Liver (tissue), 9 donors: ENCODE results near the gene SUGCT. TPM values are rescaled to one million over a fixed set of nuclear protein-coding genes. Genes with fewer than 3 reads are reported as not detected.
"Not testable (repeated sequence)": the region's sequence is repeated elsewhere in the genome, so short reads cannot be mapped to it uniquely, and the experiment has no call there.

ENCODE experiments used
- DNase-seq: peaks from one replicate; pipeline ENCODE4 v3.0.0-alpha.2; 2017; ENCODE audit warnings: low spot score
- H3K27ac ChIP-seq, 2 donors: one replicate each; pipeline ENCODE4 v1.7.0; 2013; ENCODE audit warnings: inconsistent platforms in 2 of 2, low read length in 2 of 2, control low read depth in 1 of 2, low read depth in 1 of 2, mild to moderate bottlenecking in 1 of 2
- H3K27me3 ChIP-seq, 4 donors: one replicate each; pipeline versions ENCODE4 v1.6.1 to v1.7.0; 2013; ENCODE audit warnings: low read length in 3 of 4, inconsistent platforms in 1 of 4, mild to moderate bottlenecking in 1 of 4, moderate library complexity in 1 of 4; ENCODE audit not compliant: control insufficient read depth in 4 of 4, insufficient read depth in 4 of 4
- H3K36me3 ChIP-seq, 4 donors: one replicate each; pipeline versions ENCODE4 v1.6.1 to v1.7.0; 2013; ENCODE audit warnings: low read length in 3 of 4, mild to moderate bottlenecking in 3 of 4, low read depth in 1 of 4, moderate library complexity in 1 of 4; ENCODE audit not compliant: control insufficient read depth in 4 of 4, insufficient read depth in 3 of 4
- H3K4me1 ChIP-seq, 4 donors: one replicate each; pipeline versions ENCODE4 v1.6.1 to v1.7.0; 2013; ENCODE audit warnings: low read length in 3 of 4, mild to moderate bottlenecking in 3 of 4, moderate library complexity in 1 of 4; ENCODE audit not compliant: control insufficient read depth in 4 of 4, insufficient read depth in 4 of 4
- H3K4me3 ChIP-seq, 3 donors: one replicate each; pipeline versions ENCODE4 v1.6.1 to v1.7.0; 2013; ENCODE audit warnings: low read length in 3 of 3, control low read depth in 1 of 3, low read depth in 1 of 3, mild to moderate bottlenecking in 1 of 3
- H3K9ac ChIP-seq, 2 donors: one replicate each; pipeline ENCODE4 v1.7.0; 2013; ENCODE audit warnings: low read length in 2 of 2, mild to moderate bottlenecking in 2 of 2, moderate library complexity in 2 of 2, control low read depth in 1 of 2, low read depth in 1 of 2
- H3K9me3 ChIP-seq, 4 donors: one replicate each; pipeline versions ENCODE4 v1.6.1 to v1.7.0; 2013; ENCODE audit warnings: low read length in 3 of 4; ENCODE audit not compliant: control insufficient read depth in 4 of 4
- EGR1 ChIP-seq, 2 donors: IDR thresholded peaks; 2 replicates each; pipeline ENCODE4 v1.6.1; 2016 to 2018; ENCODE audit warnings: antibody characterized with exemption in 2 of 2, low read depth in 2 of 2
- FOXA2 ChIP-seq: IDR thresholded peaks from 2 replicates; pipeline ENCODE4 v1.6.1; 2016; ENCODE audit warnings: antibody characterized with exemption
- HNF4A ChIP-seq, 2 donors: conservative IDR thresholded peaks; 2 replicates each; pipeline ENCODE4 v1.6.1; 2016; ENCODE audit warnings: antibody characterized with exemption in 2 of 2, mild to moderate bottlenecking in 2 of 2
- HNF4G ChIP-seq: IDR thresholded peaks from 2 replicates; pipeline ENCODE4 v1.6.1; 2016; ENCODE audit warnings: antibody characterized with exemption
- RXRA ChIP-seq, 2 donors: IDR thresholded peaks; 2 replicates each; pipeline ENCODE4 v1.6.1; 2017 to 2018; ENCODE audit warnings: antibody characterized with exemption in 2 of 2, mild to moderate bottlenecking in 1 of 2
- SP1 ChIP-seq: IDR thresholded peaks from 2 replicates; pipeline ENCODE4 v1.6.1; 2018; ENCODE audit warnings: antibody characterized with exemption, mild to moderate bottlenecking
- YY1 ChIP-seq: IDR thresholded peaks from 2 replicates; pipeline ENCODE4 v1.6.1; 2016; ENCODE audit warnings: antibody characterized with exemption, mild to moderate bottlenecking
- WGBS: extraction: QIAGEN DNeasy Blood & Tissue Kit; methylation state at CpG from one replicate; pipeline ENCODE4 v1.1.7; 2013; 5-methylcytosine and 5-hydroxymethylcytosine counted together
- polyA plus RNA-seq, 2 donors: library from polyadenylated mRNA; stranded (reverse) in 1 of 2; unstranded in 1 of 2; fragments of 200-250 nt in 1 of 2; fragments of >200 nt in 1 of 2; fragmentation: Nextera tagmentation in 1 of 2; extraction: Ambion mirVana in 1 of 2; gene quantifications; one replicate each; pipeline versions ENCODE4 v1.2.1 to v1.2.3, GENCODE V29; 2013 to 2015
- total RNA-seq, 2 donors: library from RNA; depleted of rRNA; stranded (reverse); fragments of >200 nt; gene quantifications; one replicate each; pipeline ENCODE4 v1.2.3, GENCODE V29; 2014
- TF ChIP-seq, protein P1 (sequence below): IDR thresholded peaks from 2 replicates; pipeline ENCODE4 v1.6.1; 2016; ENCODE audit warnings: antibody characterized with exemption
- TF ChIP-seq, protein P2 (sequence below): IDR thresholded peaks from 2 replicates; pipeline ENCODE4 v1.6.1; 2016; ENCODE audit warnings: antibody characterized with exemption
- TF ChIP-seq, protein P3 (sequence below): fragments of 150-350 bp; IDR thresholded peaks from 2 replicates; pipeline ENCODE4 v1.5.1; 2017; ENCODE audit warnings: improper control_type of control experiment, low read depth, low read length; ENCODE audit not compliant: missing input control
- TF ChIP-seq, protein P4 (sequence below): IDR thresholded peaks from 2 replicates; pipeline ENCODE4 v1.6.1; 2016; ENCODE audit warnings: antibody characterized with exemption, mild to moderate bottlenecking
- donor health status: healthy.
- donor health status: healthy.
- donor health status: healthy.
- donor health status: healthy.
- donor health status: healthy.

SUGCT gene
- total and polyA plus RNA-seq, 4 donors: 6.2 to 11.9 (median 9.9) TPM

DNA sequence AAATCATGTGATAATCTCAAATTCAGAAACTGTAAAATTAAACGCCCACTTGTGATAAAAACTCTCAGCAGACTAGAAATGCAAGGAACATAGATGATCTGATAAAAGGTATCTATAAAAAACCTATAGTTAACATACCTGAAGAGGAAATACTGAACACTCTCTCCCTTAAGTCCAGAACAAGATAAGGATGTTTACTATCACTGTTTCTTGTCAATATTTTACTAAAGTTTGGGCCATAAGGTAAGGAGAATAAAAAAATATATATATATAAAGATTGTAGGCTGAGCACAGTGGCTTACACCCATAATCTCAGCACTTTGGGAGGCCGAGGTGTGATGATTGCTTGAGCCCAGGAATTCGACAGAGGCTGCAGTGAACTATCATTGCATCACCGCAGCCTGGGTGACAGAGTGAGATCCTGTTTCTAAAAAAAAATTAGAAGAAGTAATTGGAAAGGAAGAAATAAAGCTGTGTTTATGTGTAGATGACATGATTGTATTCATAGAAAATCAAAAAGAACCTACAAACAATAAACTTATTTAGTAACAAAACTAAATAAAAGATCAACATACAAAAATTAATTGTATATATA is 28.8 kb upstream of the SUGCT start:
- no peaks in the 10 kb centered on the region for H3K9me3 ChIP-seq
- no peak for TF ChIP-seq RXRA (IDR thresholded peaks at IDR 0.05)
- TF ChIP-seq, protein P1, sequence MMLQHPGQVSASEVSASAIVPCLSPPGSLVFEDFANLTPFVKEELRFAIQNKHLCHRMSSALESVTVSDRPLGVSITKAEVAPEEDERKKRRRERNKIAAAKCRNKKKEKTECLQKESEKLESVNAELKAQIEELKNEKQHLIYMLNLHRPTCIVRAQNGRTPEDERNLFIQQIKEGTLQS: peak; percentile 55
- H3K36me3 ChIP-seq: peaks cover 0 to 1% (median 0%) of the 10 kb centered on the region in 4 donors
- H3K27me3 ChIP-seq: no peaks in the 10 kb centered on the region
- no peak overlapping the region for H3K4me3 ChIP-seq
- no peak overlapping the region for H3K9ac ChIP-seq
- H3K4me1 ChIP-seq: peaks cover 0 to 3% (median under 1%) of the 10 kb centered on the region in 4 donors
- H3K27ac ChIP-seq: no peak overlapping the region
- WGBS: 40% methylated on average over 4 of the region's 4 CpGs
- no peak for DNase-seq

DNA sequence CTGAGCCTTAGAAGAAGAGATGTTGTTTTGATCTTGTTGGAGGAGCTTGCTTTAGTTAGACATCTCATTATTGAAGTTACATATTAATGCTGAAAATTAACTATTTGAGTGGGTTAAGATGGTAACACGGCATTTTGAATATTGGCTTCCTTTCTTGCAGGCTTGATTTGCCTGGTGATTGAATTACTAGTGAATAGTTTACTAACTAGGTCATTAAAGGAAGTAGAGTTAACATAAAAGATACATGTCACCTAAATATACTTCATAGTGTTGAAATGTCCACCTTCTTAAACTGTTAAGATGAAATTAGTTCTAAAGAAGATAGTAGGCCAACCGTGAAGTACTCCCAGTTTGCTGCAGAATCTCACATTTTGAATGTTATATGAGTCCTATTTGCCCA is 18.9 kb upstream of the SUGCT start:
- TF ChIP-seq, protein P2, sequence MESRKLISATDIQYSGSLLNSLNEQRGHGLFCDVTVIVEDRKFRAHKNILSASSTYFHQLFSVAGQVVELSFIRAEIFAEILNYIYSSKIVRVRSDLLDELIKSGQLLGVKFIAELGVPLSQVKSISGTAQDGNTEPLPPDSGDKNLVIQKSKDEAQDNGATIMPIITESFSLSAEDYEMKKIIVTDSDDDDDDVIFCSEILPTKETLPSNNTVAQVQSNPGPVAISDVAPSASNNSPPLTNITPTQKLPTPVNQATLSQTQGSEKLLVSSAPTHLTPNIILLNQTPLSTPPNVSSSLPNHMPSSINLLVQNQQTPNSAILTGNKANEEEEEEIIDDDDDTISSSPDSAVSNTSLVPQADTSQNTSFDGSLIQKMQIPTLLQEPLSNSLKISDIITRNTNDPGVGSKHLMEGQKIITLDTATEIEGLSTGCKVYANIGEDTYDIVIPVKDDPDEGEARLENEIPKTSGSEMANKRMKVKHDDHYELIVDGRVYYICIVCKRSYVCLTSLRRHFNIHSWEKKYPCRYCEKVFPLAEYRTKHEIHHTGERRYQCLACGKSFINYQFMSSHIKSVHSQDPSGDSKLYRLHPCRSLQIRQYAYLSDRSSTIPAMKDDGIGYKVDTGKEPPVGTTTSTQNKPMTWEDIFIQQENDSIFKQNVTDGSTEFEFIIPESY: no peak
- TF ChIP-seq EGR1 (IDR thresholded peaks at IDR 0.05; ENCODE audit: low read depth in 2 of 2): no peak
- no peak for TF ChIP-seq HNF4A (conservative IDR thresholded peaks at IDR 0.05)
- Histone ChIP-seq H3K9me3 (peaks cover 0 to 4% (median 0%) of the 10 kb centered on the region in 4 donors), H3K27ac (no peak overlapping the region), H3K4me1 (no peaks in the 10 kb centered on the region), H3K4me3 (no peak overlapping the region), H3K36me3 (peaks cover 0 to 2% (median 0%) of the 10 kb centered on the region in 4 donors), H3K27me3 (no peaks in the 10 kb centered on the region), H3K9ac (no peak overlapping the region)
- DNase-seq: no peak
- WGBS: 95% methylated on average over 2 of the region's 2 CpGs

DNA sequence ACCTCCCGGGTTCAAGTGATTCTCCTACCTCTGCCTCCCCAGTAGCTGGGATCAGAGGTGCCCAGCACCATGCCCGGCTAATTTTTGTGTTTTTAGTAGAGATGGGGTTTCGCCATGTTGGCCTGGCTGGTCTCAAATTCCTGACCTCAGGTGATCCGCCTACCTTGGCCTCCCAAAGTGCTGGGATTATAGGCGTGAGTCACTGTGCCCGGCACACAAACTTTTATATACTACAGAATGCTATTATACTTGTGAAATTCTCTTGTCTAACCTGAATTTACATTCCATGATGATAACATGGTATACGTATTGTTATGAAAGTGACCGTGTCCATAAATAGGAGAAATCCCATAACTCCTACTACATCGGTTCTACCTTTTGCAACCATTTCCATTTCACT is 17.6 kb upstream of the SUGCT start:
- H3K9ac ChIP-seq, H3K4me3 ChIP-seq, H3K27me3 ChIP-seq, H3K9me3 ChIP-seq, DNase-seq, H3K4me1 ChIP-seq, H3K27ac ChIP-seq, H3K36me3 ChIP-seq: not testable (repeated sequence)
- WGBS: 90% methylated on average over 9 of the region's 9 CpGs

DNA sequence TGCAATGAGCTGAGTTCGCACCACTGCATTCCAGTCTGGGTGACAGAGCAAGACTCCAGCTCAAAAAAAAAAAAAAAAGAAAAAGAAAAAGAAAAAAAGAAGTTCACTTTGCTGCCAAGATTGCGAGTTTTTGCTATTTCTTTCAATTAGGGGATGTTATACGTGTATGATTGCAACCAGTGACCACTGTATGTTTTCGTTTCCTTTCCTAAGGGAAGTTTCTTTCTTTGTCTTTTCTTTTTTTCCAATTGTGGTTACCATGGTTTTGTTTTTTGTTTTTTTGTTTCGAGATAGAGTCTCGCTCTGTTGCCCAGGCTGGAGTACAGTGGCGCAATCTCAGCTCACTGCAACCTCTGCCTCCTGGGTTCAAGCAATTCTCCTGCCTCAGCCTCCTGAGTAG is 16.6 kb upstream of the SUGCT start:
- WGBS: 88% methylated on average over 7 of the region's 7 CpGs
- peaks cover 0 to 12% (median 4%) of the 10 kb centered on the region in 4 donors for H3K4me1 ChIP-seq
- not testable (repeated sequence) for H3K27me3 ChIP-seq, H3K36me3 ChIP-seq, H3K9ac ChIP-seq, H3K27ac ChIP-seq, DNase-seq, H3K4me3 ChIP-seq, H3K9me3 ChIP-seq

DNA sequence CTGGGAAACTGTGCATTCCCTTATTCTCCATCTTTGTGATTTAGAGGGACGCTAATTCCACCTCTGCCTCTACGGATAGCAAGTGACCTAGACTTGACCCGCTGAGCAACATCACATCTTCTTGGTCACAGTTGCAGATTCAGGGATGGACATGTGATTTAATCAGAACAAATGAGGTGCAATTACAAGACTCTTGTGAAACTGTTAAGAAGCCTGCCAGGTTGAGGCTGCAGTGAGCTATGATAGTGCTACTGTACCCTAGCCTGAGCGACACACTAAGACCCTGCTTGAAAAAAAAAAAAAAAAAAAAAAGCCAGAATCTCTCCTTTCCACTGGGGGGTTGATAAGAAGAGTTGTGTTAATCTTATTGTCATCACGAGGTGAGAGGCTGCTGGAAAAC is 14.8 kb upstream of the SUGCT start:
- H3K36me3 ChIP-seq: no peaks in the 10 kb centered on the region
- no peak overlapping the region for H3K4me3 ChIP-seq
- TF ChIP-seq FOXA2: no peak
- TF ChIP-seq HNF4G: no peak
- TF ChIP-seq, protein P3, sequence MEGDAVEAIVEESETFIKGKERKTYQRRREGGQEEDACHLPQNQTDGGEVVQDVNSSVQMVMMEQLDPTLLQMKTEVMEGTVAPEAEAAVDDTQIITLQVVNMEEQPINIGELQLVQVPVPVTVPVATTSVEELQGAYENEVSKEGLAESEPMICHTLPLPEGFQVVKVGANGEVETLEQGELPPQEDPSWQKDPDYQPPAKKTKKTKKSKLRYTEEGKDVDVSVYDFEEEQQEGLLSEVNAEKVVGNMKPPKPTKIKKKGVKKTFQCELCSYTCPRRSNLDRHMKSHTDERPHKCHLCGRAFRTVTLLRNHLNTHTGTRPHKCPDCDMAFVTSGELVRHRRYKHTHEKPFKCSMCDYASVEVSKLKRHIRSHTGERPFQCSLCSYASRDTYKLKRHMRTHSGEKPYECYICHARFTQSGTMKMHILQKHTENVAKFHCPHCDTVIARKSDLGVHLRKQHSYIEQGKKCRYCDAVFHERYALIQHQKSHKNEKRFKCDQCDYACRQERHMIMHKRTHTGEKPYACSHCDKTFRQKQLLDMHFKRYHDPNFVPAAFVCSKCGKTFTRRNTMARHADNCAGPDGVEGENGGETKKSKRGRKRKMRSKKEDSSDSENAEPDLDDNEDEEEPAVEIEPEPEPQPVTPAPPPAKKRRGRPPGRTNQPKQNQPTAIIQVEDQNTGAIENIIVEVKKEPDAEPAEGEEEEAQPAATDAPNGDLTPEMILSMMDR: no peak
- TF ChIP-seq, protein P4, sequence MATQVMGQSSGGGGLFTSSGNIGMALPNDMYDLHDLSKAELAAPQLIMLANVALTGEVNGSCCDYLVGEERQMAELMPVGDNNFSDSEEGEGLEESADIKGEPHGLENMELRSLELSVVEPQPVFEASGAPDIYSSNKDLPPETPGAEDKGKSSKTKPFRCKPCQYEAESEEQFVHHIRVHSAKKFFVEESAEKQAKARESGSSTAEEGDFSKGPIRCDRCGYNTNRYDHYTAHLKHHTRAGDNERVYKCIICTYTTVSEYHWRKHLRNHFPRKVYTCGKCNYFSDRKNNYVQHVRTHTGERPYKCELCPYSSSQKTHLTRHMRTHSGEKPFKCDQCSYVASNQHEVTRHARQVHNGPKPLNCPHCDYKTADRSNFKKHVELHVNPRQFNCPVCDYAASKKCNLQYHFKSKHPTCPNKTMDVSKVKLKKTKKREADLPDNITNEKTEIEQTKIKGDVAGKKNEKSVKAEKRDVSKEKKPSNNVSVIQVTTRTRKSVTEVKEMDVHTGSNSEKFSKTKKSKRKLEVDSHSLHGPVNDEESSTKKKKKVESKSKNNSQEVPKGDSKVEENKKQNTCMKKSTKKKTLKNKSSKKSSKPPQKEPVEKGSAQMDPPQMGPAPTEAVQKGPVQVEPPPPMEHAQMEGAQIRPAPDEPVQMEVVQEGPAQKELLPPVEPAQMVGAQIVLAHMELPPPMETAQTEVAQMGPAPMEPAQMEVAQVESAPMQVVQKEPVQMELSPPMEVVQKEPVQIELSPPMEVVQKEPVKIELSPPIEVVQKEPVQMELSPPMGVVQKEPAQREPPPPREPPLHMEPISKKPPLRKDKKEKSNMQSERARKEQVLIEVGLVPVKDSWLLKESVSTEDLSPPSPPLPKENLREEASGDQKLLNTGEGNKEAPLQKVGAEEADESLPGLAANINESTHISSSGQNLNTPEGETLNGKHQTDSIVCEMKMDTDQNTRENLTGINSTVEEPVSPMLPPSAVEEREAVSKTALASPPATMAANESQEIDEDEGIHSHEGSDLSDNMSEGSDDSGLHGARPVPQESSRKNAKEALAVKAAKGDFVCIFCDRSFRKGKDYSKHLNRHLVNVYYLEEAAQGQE: no peak
- no peak for TF ChIP-seq SP1
- TF ChIP-seq YY1: no peak
- WGBS: 88% methylated on average over 5 of the region's 5 CpGs
- no peaks in the 10 kb centered on the region for H3K27me3 ChIP-seq
- DNase-seq: no peak
- peaks cover 0 to 24% (median 7%) of the 10 kb centered on the region in 4 donors for H3K4me1 ChIP-seq
- H3K27ac ChIP-seq: no peak overlapping the region
- no peak overlapping the region for H3K9ac ChIP-seq
- no peaks in the 10 kb centered on the region for H3K9me3 ChIP-seq
